Activated CD8-positive, alpha-beta memory T cell treated with anti-CD3 and anti-CD28 coated beads, Interleukin-2, amount 10 ng/mL, durations not matched to agents 7 days and 5 days (primary cell): ENCODE measurements around the gene ZNF700. TPM values are rescaled to one million over a fixed set of nuclear protein-coding genes. Genes with fewer than 3 reads are reported as not detected.
"Not testable (repeated sequence)": the region's sequence is repeated elsewhere in the genome, so short reads cannot be mapped to it uniquely, and the experiment has no call there.

Experiments used
- ATAC-seq: fragments of 150-1000 bp; cut with Tn5 transposase; one replicate; pipeline ENCODE4 v1.10.0; 2021; ENCODE audit warnings: moderate library complexity
- CTCF ChIA-PET: fragments of 350-600 bp; sonication (Branson Sonifier 250); formaldehyde crosslinking; loops from one replicate; lab custom pipeline; 2021; ENCODE audit warnings: antibody characterized with exemption; lab: Charles Lee
- DNase-seq: peaks from one replicate; pipeline ENCODE4 v3.0.0-alpha.2; 2020
- H3K27ac Mint-ChIP-seq: one replicate; pipeline ENCODE4 v1.8.0; 2021; ENCODE audit warnings: mild to moderate bottlenecking, mixed read lengths
- H3K27me3 Mint-ChIP-seq: one replicate; pipeline ENCODE4 v1.8.0; 2021; ENCODE audit warnings: mixed read lengths
- H3K36me3 Mint-ChIP-seq: one replicate; pipeline ENCODE4 v1.8.0; 2021; ENCODE audit warnings: mild to moderate bottlenecking, mixed read lengths
- H3K4me1 Mint-ChIP-seq: one replicate; pipeline ENCODE4 v1.8.0; 2021; ENCODE audit warnings: mixed read lengths
- H3K4me3 Mint-ChIP-seq: one replicate; pipeline ENCODE4 v1.8.0; 2021; ENCODE audit warnings: mild to moderate bottlenecking, moderate library complexity, mixed read lengths
- H3K9me3 Mint-ChIP-seq: one replicate; pipeline ENCODE4 v1.8.0; 2022; ENCODE audit warnings: low read depth, mixed read lengths
- total RNA-seq, 2 experiments: library from RNA; stranded (reverse); gene quantifications; one replicate each; pipeline ENCODE4 v1.2.3, GENCODE V29; 2021

Gene ZNF700
- total RNA-seq, 2 experiments from 2014 or later, result 16.9 to 24.1 TPM

- no peaks in the 10 kb centered on the region for H3K4me1 Mint-ChIP-seq
- H3K4me3 Mint-ChIP-seq, result no peak overlapping the region
- no peak for DNase-seq
- CTCF ChIA-PET, result interaction anchor here (1.1 kb wide), 1 partner anchor 19 kb away, joined by 3 read pairs; no protein-coding TSS in a partner anchor
- peaks cover 97% of the 10 kb centered on the region for H3K36me3 Mint-ChIP-seq
- no peak for ATAC-seq
- H3K9me3 Mint-ChIP-seq, result peaks cover 60% of the 10 kb centered on the region
- no peaks in the 10 kb centered on the region for H3K27me3 Mint-ChIP-seq
- no peak overlapping the region for H3K27ac Mint-ChIP-seq
These were observed 19.7 kb downstream of the ZNF700 start for GRCh38 chr19:11944656-11945055.

- CTCF ChIA-PET, result no interaction called here
- H3K36me3 Mint-ChIP-seq, result peaks cover 93% of the 10 kb centered on the region
- no peak overlapping the region for H3K27ac Mint-ChIP-seq
- no peak overlapping the region for H3K4me3 Mint-ChIP-seq
- no peaks in the 10 kb centered on the region for H3K27me3 Mint-ChIP-seq
- ATAC-seq, result no peak
- H3K9me3 Mint-ChIP-seq, result peaks cover 56% of the 10 kb centered on the region
- no peak for DNase-seq
- no peaks in the 10 kb centered on the region for H3K4me1 Mint-ChIP-seq
These were observed 23.7 kb downstream of the ZNF700 start for GRCh38 chr19:11948646-11949045.

GRCh38 chr19:11949201-11949600 lies 24.3 kb downstream of the ZNF700 start:
- CTCF ChIA-PET, result no interaction called here
- H3K27me3 Mint-ChIP-seq, result no peaks in the 10 kb centered on the region
- ATAC-seq (no peak), DNase-seq (no peak)
- peaks cover 51% of the 10 kb centered on the region for H3K9me3 Mint-ChIP-seq
- H3K36me3 Mint-ChIP-seq, result peaks cover 89% of the 10 kb centered on the region
- H3K4me1 Mint-ChIP-seq, result no peaks in the 10 kb centered on the region
- no peak overlapping the region for H3K4me3 Mint-ChIP-seq
- no peak overlapping the region for H3K27ac Mint-ChIP-seq

- ATAC-seq, H3K27ac Mint-ChIP-seq, H3K4me1 Mint-ChIP-seq, H3K27me3 Mint-ChIP-seq, H3K4me3 Mint-ChIP-seq, CTCF ChIA-PET, DNase-seq: not testable (repeated sequence)
- H3K36me3 Mint-ChIP-seq, result peaks cover 85% of the 10 kb centered on the region
- peaks cover 47% of the 10 kb centered on the region for H3K9me3 Mint-ChIP-seq
These were observed 24.7 kb downstream of the ZNF700 start for GRCh38 chr19:11949614-11950080.

GRCh38 chr19:11950312-11950711 lies 25.4 kb downstream of the ZNF700 start:
- Mint-ChIP-seq H3K27me3 (no peaks in the 10 kb centered on the region), H3K27ac (no peak overlapping the region), H3K36me3 (peaks cover 81% of the 10 kb centered on the region), H3K4me1 (no peaks in the 10 kb centered on the region), H3K4me3 (no peak overlapping the region), H3K9me3 (peaks cover 47% of the 10 kb centered on the region)
- DNase-seq (no peak), ATAC-seq (no peak)
- CTCF ChIA-PET, result interaction anchor here (1.0 kb wide), 2 partner anchors 27 to 38 kb away, joined by 3 to 5 read pairs; no protein-coding TSS in a partner anchor

GRCh38 chr19:11963566-11964355 lies 38.9 kb downstream of the ZNF700 start:
- peak; percentile 38 for ATAC-seq
- DNase-seq, result peak; percentile 78
- H3K9me3 Mint-ChIP-seq, result peaks cover 3% of the 10 kb centered on the region

GRCh38 chr19:11964496-11964857 lies 39.6 kb downstream of the ZNF700 start:
- DNase-seq (peak; percentile 40), ATAC-seq (peak; percentile 24)
- Mint-ChIP-seq H3K27me3 (no peaks in the 10 kb centered on the region), H3K4me3 (peak overlapping the region; percentile 86), H3K36me3 (peaks cover 11% of the 10 kb centered on the region), H3K4me1 (peaks cover 22% of the 10 kb centered on the region), H3K9me3 (peaks cover 3% of the 10 kb centered on the region), H3K27ac (peak overlapping the region; percentile 90)
- CTCF ChIA-PET, result interaction anchor here (0.6 to 5.0 kb wide), 17 partner anchors 8 to 1186 kb away, joined by 3 to 53 read pairs (median 4); partner anchors contain the start of genes IER2, STX10, ZNF20 and ZNF625

More at GRCh38 chr19:11963566-11964355, 38.9 kb downstream of the ZNF700 start:
- CTCF ChIA-PET, result interaction anchor here (0.8 to 5.0 kb wide), 20 partner anchors 9 to 533 kb away, joined by 3 to 53 read pairs (median 4); partner anchors contain the start of genes ZNF20, ZNF625, ZNF700 and ZNF878
- Mint-ChIP-seq H3K36me3 (peaks cover 11% of the 10 kb centered on the region), H3K27me3 (no peaks in the 10 kb centered on the region), H3K27ac (peak overlapping the region; percentile 90), H3K4me3 (peak overlapping the region; percentile 86), H3K4me1 (peaks cover 22% of the 10 kb centered on the region)

GRCh38 chr19:11964858-11965645 lies 40.1 kb downstream of the ZNF700 start, which contains the start of gene ZNF763:
Gene ZNF763 (plus strand): TSS chr19:11965040. CDS start chr19:11965209, 169 bp downstream.
- peaks cover 3% of the 10 kb centered on the region for H3K9me3 Mint-ChIP-seq
- H3K27ac Mint-ChIP-seq, result peak within 1 kb of the TSS; percentile 90
- peaks cover 22% of the 10 kb centered on the region for H3K4me1 Mint-ChIP-seq

GRCh38 chr19:11970174-11970573 lies 45.3 kb downstream of the ZNF700 start:
- H3K4me3 Mint-ChIP-seq, result no peak overlapping the region
- ATAC-seq, result no peak
- no peaks in the 10 kb centered on the region for H3K27me3 Mint-ChIP-seq
- no peak overlapping the region for H3K27ac Mint-ChIP-seq
- no peak for DNase-seq
- H3K36me3 Mint-ChIP-seq, result peaks cover 13% of the 10 kb centered on the region
- CTCF ChIA-PET, result no interaction called here
- peaks cover 7% of the 10 kb centered on the region for H3K4me1 Mint-ChIP-seq
- peaks cover 16% of the 10 kb centered on the region for H3K9me3 Mint-ChIP-seq

More at GRCh38 chr19:11964858-11965645, 40.1 kb downstream of the ZNF700 start, which contains the start of gene ZNF763:
- H3K36me3 Mint-ChIP-seq, result peaks cover 8% of the 10 kb centered on the region
- H3K4me3 Mint-ChIP-seq, result peak within 1 kb of the TSS; percentile 86
- CTCF ChIA-PET, result interaction anchor here (0.6 to 5.0 kb wide), 10 partner anchors 8 to 1185 kb away, joined by 3 to 53 read pairs (median 4); partner anchors contain the start of genes IER2, STX10, ZNF20 and ZNF625
- no peaks in the 10 kb centered on the region for H3K27me3 Mint-ChIP-seq
- DNase-seq, result peak; percentile 95
- ATAC-seq, result peak; percentile 97

GRCh38 chr19:11971041-11971440 lies 46.1 kb downstream of the ZNF700 start:
- Mint-ChIP-seq H3K36me3 (peaks cover 17% of the 10 kb centered on the region), H3K4me3 (no peak overlapping the region), H3K4me1 (no peaks in the 10 kb centered on the region), H3K27me3 (no peaks in the 10 kb centered on the region), H3K27ac (no peak overlapping the region), H3K9me3 (peaks cover 20% of the 10 kb centered on the region)
- DNase-seq (no peak), ATAC-seq (no peak)
- CTCF ChIA-PET, result no interaction called here

GRCh38 chr19:11973019-11973810 lies 48.3 kb downstream of the ZNF700 start:
- CTCF ChIA-PET, result interaction anchor here (1.3 kb wide), 1 partner anchor 9 kb away, joined by 4 read pairs; the partner anchor contains the start of gene ZNF763
- ATAC-seq (no peak), DNase-seq (no peak)
- H3K4me1 Mint-ChIP-seq, result no peaks in the 10 kb centered on the region
- H3K27ac Mint-ChIP-seq, result no peak overlapping the region
- peaks cover 21% of the 10 kb centered on the region for H3K36me3 Mint-ChIP-seq
- no peak overlapping the region for H3K4me3 Mint-ChIP-seq
- no peaks in the 10 kb centered on the region for H3K27me3 Mint-ChIP-seq
- peaks cover 35% of the 10 kb centered on the region for H3K9me3 Mint-ChIP-seq

GRCh38 chr19:11978492-11979100 lies 53.7 kb downstream of the ZNF700 start:
- H3K27ac Mint-ChIP-seq, result no peak overlapping the region

More at GRCh38 chr19:11978492-11979100, 53.7 kb downstream of the ZNF700 start:
- H3K36me3 Mint-ChIP-seq, result peaks cover 39% of the 10 kb centered on the region
- peaks cover 54% of the 10 kb centered on the region for H3K9me3 Mint-ChIP-seq
- H3K4me3 Mint-ChIP-seq, result no peak overlapping the region
- CTCF ChIA-PET, result no interaction called here
- ATAC-seq (no peak), DNase-seq (no peak)
- H3K27me3 Mint-ChIP-seq, result no peaks in the 10 kb centered on the region
- H3K4me1 Mint-ChIP-seq, result no peaks in the 10 kb centered on the region
